ENCODE measurements around the gene TANK. TPM values are rescaled to one million over a fixed set of nuclear protein-coding genes. Genes with fewer than 3 reads are reported as not detected.

Gene TANK
- polyA plus RNA-seq, 1 donor from 2014 or later = 58.1 TPM

- no peak overlapping the region for H3K4me3 ChIP-seq (ENCODE audit: low read length)
Measured at GRCh38 chr2:161152302-161152701, 7.9 kb upstream of the TANK start.

GRCh38 chr2:161158882-161159281, 1.3 kb upstream of the TANK start:
- H3K36me3 ChIP-seq (ENCODE audit: insufficient read depth, low read length) = no peaks in the 10 kb centered on the region

More at GRCh38 chr2:161152302-161152701, 7.9 kb upstream of the TANK start:
- no peak overlapping the region for H3K4me2 ChIP-seq (ENCODE audit: low read length)
- TF ChIP-seq EZH2 (IDR thresholded peaks at IDR 0.05; ENCODE audit: borderline replicate concordance, insufficient read depth, low read length, poor library complexity, severe bottlenecking) = no peak
- no peak for TF ChIP-seq POLR2AphosphoS5 (IDR thresholded peaks at IDR 0.05)
- TF ChIP-seq CTCF (IDR thresholded peaks at IDR 0.05; ENCODE audit: poor library complexity, severe bottlenecking) = no peak
- no peak for TF ChIP-seq TAF1 (IDR thresholded peaks at IDR 0.05; ENCODE audit: low read depth)
- no peak for TF ChIP-seq RAD21 (conservative IDR thresholded peaks at IDR 0.05)
- TF ChIP-seq, protein P1, sequence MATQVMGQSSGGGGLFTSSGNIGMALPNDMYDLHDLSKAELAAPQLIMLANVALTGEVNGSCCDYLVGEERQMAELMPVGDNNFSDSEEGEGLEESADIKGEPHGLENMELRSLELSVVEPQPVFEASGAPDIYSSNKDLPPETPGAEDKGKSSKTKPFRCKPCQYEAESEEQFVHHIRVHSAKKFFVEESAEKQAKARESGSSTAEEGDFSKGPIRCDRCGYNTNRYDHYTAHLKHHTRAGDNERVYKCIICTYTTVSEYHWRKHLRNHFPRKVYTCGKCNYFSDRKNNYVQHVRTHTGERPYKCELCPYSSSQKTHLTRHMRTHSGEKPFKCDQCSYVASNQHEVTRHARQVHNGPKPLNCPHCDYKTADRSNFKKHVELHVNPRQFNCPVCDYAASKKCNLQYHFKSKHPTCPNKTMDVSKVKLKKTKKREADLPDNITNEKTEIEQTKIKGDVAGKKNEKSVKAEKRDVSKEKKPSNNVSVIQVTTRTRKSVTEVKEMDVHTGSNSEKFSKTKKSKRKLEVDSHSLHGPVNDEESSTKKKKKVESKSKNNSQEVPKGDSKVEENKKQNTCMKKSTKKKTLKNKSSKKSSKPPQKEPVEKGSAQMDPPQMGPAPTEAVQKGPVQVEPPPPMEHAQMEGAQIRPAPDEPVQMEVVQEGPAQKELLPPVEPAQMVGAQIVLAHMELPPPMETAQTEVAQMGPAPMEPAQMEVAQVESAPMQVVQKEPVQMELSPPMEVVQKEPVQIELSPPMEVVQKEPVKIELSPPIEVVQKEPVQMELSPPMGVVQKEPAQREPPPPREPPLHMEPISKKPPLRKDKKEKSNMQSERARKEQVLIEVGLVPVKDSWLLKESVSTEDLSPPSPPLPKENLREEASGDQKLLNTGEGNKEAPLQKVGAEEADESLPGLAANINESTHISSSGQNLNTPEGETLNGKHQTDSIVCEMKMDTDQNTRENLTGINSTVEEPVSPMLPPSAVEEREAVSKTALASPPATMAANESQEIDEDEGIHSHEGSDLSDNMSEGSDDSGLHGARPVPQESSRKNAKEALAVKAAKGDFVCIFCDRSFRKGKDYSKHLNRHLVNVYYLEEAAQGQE (IDR thresholded peaks at IDR 0.05; ENCODE audit: borderline replicate concordance) = no peak
- TF ChIP-seq SMC3 (conservative IDR thresholded peaks at IDR 0.05; ENCODE audit: poor library complexity) = no peak
- TF ChIP-seq EP300 (conservative IDR thresholded peaks at IDR 0.05; ENCODE audit: poor library complexity, severe bottlenecking) = no peak
- TF ChIP-seq MXI1 (conservative IDR thresholded peaks at IDR 0.05; ENCODE audit: poor library complexity, severe bottlenecking) = no peak
- no peaks in the 10 kb centered on the region for H4K20me1 ChIP-seq (ENCODE audit: insufficient read depth)
- no peaks in the 10 kb centered on the region for H3F3A ChIP-seq (ENCODE audit: insufficient read depth, low read length, poor library complexity, severe bottlenecking)
- H3K9me3 ChIP-seq (ENCODE audit: low read length) = no peaks in the 10 kb centered on the region
- H3K27me3 ChIP-seq (ENCODE audit: insufficient read depth, low read depth, low read length) = no peaks in the 10 kb centered on the region
- H3K36me3 ChIP-seq (ENCODE audit: insufficient read depth, low read length) = no peaks in the 10 kb centered on the region
- H2AFZ ChIP-seq (ENCODE audit: low read depth, low read length) = no peak overlapping the region
- H3K27ac ChIP-seq (ENCODE audit: low read length) = no peak overlapping the region
- no peak overlapping the region for H3K9ac ChIP-seq (ENCODE audit: low read length)
- no peaks in the 10 kb centered on the region for H3K79me2 ChIP-seq (replicated peaks; ENCODE audit: insufficient read depth, low read length)
- no peaks in the 10 kb centered on the region for H3K9me2 ChIP-seq (ENCODE audit: insufficient read depth, low read length)

More at GRCh38 chr2:161158882-161159281, 1.3 kb upstream of the TANK start:
- no peaks in the 10 kb centered on the region for H3F3A ChIP-seq (ENCODE audit: insufficient read depth, low read length, poor library complexity, severe bottlenecking)
- H3K9me2 ChIP-seq (ENCODE audit: insufficient read depth, low read length) = no peaks in the 10 kb centered on the region
- H3K9me3 ChIP-seq (ENCODE audit: low read length) = no peaks in the 10 kb centered on the region
- no peak overlapping the region for H3K27ac ChIP-seq (ENCODE audit: low read length)
- peaks cover 21% of the 10 kb centered on the region for H3K79me2 ChIP-seq (replicated peaks; ENCODE audit: insufficient read depth, low read length)
- no peak overlapping the region for H3K4me2 ChIP-seq (ENCODE audit: low read length)
- no peak for TF ChIP-seq POLR2AphosphoS5 (IDR thresholded peaks at IDR 0.05)
- no peak for TF ChIP-seq SMC3 (conservative IDR thresholded peaks at IDR 0.05; ENCODE audit: poor library complexity)
- TF ChIP-seq RAD21 (conservative IDR thresholded peaks at IDR 0.05) = no peak
- TF ChIP-seq MXI1 (conservative IDR thresholded peaks at IDR 0.05; ENCODE audit: poor library complexity, severe bottlenecking) = no peak
- no peak for TF ChIP-seq TAF1 (IDR thresholded peaks at IDR 0.05; ENCODE audit: low read depth)
- TF ChIP-seq CTCF (IDR thresholded peaks at IDR 0.05; ENCODE audit: poor library complexity, severe bottlenecking) = no peak
- TF ChIP-seq, protein P1 (IDR thresholded peaks at IDR 0.05; ENCODE audit: borderline replicate concordance) = no peak
- TF ChIP-seq EZH2 (IDR thresholded peaks at IDR 0.05; ENCODE audit: borderline replicate concordance, insufficient read depth, low read length, poor library complexity, severe bottlenecking) = no peak
- no peak for TF ChIP-seq EP300 (conservative IDR thresholded peaks at IDR 0.05; ENCODE audit: poor library complexity, severe bottlenecking)
- H3K4me3 ChIP-seq (ENCODE audit: low read length) = no peak overlapping the region
- no peaks in the 10 kb centered on the region for H3K27me3 ChIP-seq (ENCODE audit: insufficient read depth, low read depth, low read length)
- H3K9ac ChIP-seq (ENCODE audit: low read length) = no peak overlapping the region
- H4K20me1 ChIP-seq (ENCODE audit: insufficient read depth) = no peaks in the 10 kb centered on the region
- H2AFZ ChIP-seq (ENCODE audit: low read depth, low read length) = no peak overlapping the region
